Smooth muscle cell (in vitro differentiated cells): ENCODE measurements around the gene SAE1. TPM values are rescaled to one million over a fixed set of nuclear protein-coding genes. Genes with fewer than 3 reads are reported as not detected.

Experiments used
- DNase-seq: peaks from one replicate; lab custom pipeline; 2025; ENCODE audit not compliant: unreplicated experiment; lab: John Stamatoyannopoulos, UW
- H2AFZ ChIP-seq: fragments of 200-600 bp; sonication (generic); 2 replicates; pipeline ENCODE4 v1.6.0; 2016; ENCODE audit warnings: antibody characterized with exemption, low read depth, mild to moderate bottlenecking
- H3F3A ChIP-seq: fragments of 200-600 bp; sonication (generic); 2 replicates; pipeline ENCODE4 v1.6.0; 2017; ENCODE audit warnings: antibody characterized with exemption, low read depth
- H3K27ac ChIP-seq: fragments of 200-600 bp; sonication (generic); 2 replicates; pipeline ENCODE4 v1.5.1; 2016; ENCODE audit warnings: low read depth, mild to moderate bottlenecking
- H3K27me3 ChIP-seq: fragments of 200-600 bp; sonication (generic); 2 replicates; pipeline ENCODE4 v1.6.1; 2016; ENCODE audit warnings: low read depth, mild to moderate bottlenecking
- H3K36me3 ChIP-seq: fragments of 200-600 bp; sonication (generic); 2 replicates; pipeline ENCODE4 v1.5.1; 2016; ENCODE audit warnings: low read depth
- H3K4me1 ChIP-seq: fragments of 200-600 bp; sonication (generic); 2 replicates; pipeline ENCODE4 v1.5.1; 2016; ENCODE audit warnings: low read depth
- H3K4me2 ChIP-seq: fragments of 200-600 bp; sonication (generic); 2 replicates; pipeline ENCODE4 v1.6.0; 2016; ENCODE audit warnings: mild to moderate bottlenecking
- H3K4me3 ChIP-seq: fragments of 200-600 bp; sonication (generic); 2 replicates; pipeline ENCODE4 v1.5.1; 2016; ENCODE audit warnings: mild to moderate bottlenecking
- H3K79me2 ChIP-seq: fragments of 200-600 bp; sonication (generic); 2 replicates; pipeline ENCODE4 v1.6.0; 2016; ENCODE audit warnings: low read depth, mild to moderate bottlenecking
- H3K9ac ChIP-seq: fragments of 200-600 bp; sonication (generic); 2 replicates; pipeline ENCODE4 v1.6.0; 2016; ENCODE audit warnings: low read depth
- H3K9me3 ChIP-seq: fragments of 200-600 bp; sonication (generic); replicated peaks from 2 replicates; pipeline ENCODE4 v1.5.1; 2016; ENCODE audit warnings: low read depth
- H4K20me1 ChIP-seq: fragments of 200-600 bp; sonication (generic); 2 replicates; pipeline ENCODE4 v1.6.0; 2016; ENCODE audit warnings: low read depth
- WGBS: methylation state at CpG from one replicate; pipeline ENCODE4 v1.1.7; 2016; ENCODE audit warnings: low lambda C conversion rate; 5-methylcytosine and 5-hydroxymethylcytosine counted together
- polyA plus RNA-seq: library from polyadenylated mRNA; unstranded; fragments of >200 nt; fragmentation: Nextera tagmentation; extraction: Ambion mirVana; gene quantifications from 2 replicates; pipeline ENCODE4 v1.2.1, GENCODE V29; 2016
- total RNA-seq: library from RNA; depleted of rRNA; stranded (reverse); fragments of >200 nt; gene quantifications from 2 replicates; pipeline ENCODE4 v1.2.3, GENCODE V29; 2014
- TF ChIP-seq, protein P1 (sequence below): fragments of 200-600 bp; sonication (generic); IDR thresholded peaks from 2 replicates; pipeline ENCODE4 v1.5.1; 2017; ENCODE audit warnings: borderline replicate concordance, mild to moderate bottlenecking, antibody characterized with exemption; ENCODE audit not compliant: insufficient read depth, poor library complexity, severe bottlenecking

The SAE1 gene
- total and polyA plus RNA-seq, 2 experiments from 2014 or later = 65.9 to 89.4 TPM

DNA sequence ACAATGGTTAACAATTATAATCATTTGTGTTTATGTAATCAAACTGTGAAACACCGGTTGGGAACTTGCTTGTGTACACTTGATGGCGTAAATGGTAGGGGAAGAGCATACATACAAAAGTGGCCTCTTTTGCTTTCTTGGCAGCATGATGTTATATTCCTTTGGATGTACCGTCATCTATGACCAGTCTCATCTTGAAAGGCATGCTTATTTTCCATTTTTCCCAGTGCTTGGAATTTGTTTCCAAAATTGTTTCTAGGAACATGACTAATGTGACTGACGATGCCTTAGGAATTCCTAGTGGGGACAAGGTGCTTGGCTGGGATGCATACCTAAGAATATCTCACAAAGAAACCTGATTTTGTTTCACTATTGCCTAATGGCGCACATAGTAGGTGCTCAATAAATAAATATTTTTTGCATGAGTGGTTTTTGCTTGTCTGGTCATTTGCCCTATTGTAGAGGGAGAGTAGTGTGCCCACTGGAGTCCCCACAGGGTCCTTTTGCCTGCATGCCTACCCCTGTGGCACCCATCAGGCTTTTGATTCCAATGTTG is 45.5 kb downstream of the SAE1 start:
- DNase-seq = no peak
- no peaks in the 10 kb centered on the region for H3F3A ChIP-seq
- H3K9me3 ChIP-seq = no peaks in the 10 kb centered on the region
- H4K20me1 ChIP-seq = peaks cover 10% of the 10 kb centered on the region
- H3K36me3 ChIP-seq = peaks cover 6% of the 10 kb centered on the region
- no peaks in the 10 kb centered on the region for H3K27me3 ChIP-seq
- TF ChIP-seq, protein P1, sequence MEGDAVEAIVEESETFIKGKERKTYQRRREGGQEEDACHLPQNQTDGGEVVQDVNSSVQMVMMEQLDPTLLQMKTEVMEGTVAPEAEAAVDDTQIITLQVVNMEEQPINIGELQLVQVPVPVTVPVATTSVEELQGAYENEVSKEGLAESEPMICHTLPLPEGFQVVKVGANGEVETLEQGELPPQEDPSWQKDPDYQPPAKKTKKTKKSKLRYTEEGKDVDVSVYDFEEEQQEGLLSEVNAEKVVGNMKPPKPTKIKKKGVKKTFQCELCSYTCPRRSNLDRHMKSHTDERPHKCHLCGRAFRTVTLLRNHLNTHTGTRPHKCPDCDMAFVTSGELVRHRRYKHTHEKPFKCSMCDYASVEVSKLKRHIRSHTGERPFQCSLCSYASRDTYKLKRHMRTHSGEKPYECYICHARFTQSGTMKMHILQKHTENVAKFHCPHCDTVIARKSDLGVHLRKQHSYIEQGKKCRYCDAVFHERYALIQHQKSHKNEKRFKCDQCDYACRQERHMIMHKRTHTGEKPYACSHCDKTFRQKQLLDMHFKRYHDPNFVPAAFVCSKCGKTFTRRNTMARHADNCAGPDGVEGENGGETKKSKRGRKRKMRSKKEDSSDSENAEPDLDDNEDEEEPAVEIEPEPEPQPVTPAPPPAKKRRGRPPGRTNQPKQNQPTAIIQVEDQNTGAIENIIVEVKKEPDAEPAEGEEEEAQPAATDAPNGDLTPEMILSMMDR = no peak
- no peak overlapping the region for H3K4me3 ChIP-seq
- H3K4me2 ChIP-seq = no peak overlapping the region
- H3K4me1 ChIP-seq = no peaks in the 10 kb centered on the region
- H3K27ac ChIP-seq = no peak overlapping the region
- 91% methylated on average over 5 of the region's 5 CpGs for WGBS
- no peak overlapping the region for H3K9ac ChIP-seq
- H2AFZ ChIP-seq = no peak overlapping the region
- H3K79me2 ChIP-seq = peaks cover 5% of the 10 kb centered on the region

DNA sequence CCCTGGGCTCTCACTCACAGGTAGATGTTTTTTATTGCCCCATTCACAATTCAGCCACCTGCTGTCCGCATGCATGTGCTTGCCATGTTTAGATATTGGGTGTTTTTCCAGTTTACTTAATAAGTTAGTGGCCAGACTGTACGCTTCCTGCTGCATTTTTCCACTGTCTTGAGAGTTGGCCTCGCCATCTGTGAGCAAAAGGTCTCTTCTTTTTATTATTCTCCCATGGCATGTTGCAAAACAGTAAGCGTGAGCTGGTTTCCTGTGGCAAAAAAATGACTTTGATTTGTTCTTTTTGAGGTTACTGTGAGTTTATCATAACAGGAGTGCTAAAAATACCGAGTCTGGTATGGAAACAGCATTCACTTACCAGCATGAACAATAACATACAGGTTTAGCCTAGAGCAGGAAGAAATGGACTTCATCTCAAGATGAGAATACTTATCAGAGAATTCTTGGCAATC is 46.0 kb downstream of the SAE1 start:
- H3K4me3 ChIP-seq = no peak overlapping the region
- peaks cover 5% of the 10 kb centered on the region for H3K79me2 ChIP-seq
- H3K9me3 ChIP-seq = no peaks in the 10 kb centered on the region
- TF ChIP-seq, protein P1 = no peak
- H3K4me2 ChIP-seq = no peak overlapping the region
- H3K36me3 ChIP-seq = peaks cover 6% of the 10 kb centered on the region
- no peaks in the 10 kb centered on the region for H3K4me1 ChIP-seq
- H2AFZ ChIP-seq = no peak overlapping the region
- H3K27me3 ChIP-seq = no peaks in the 10 kb centered on the region
- H4K20me1 ChIP-seq = peaks cover 10% of the 10 kb centered on the region
- no peaks in the 10 kb centered on the region for H3F3A ChIP-seq
- 88% methylated on average over 5 of the region's 5 CpGs for WGBS
- H3K9ac ChIP-seq = no peak overlapping the region
- no peak overlapping the region for H3K27ac ChIP-seq
- DNase-seq = no peak

- DNase-seq = no peak
- Histone ChIP-seq H4K20me1 (peaks cover 10% of the 10 kb centered on the region), H3K27me3 (no peaks in the 10 kb centered on the region), H3K4me3 (no peak overlapping the region), H3K4me2 (no peak overlapping the region), H3K36me3 (peaks cover 6% of the 10 kb centered on the region), H3K9me3 (no peaks in the 10 kb centered on the region), H3K79me2 (peaks cover 5% of the 10 kb centered on the region), H3F3A (no peaks in the 10 kb centered on the region), H3K9ac (no peak overlapping the region), H3K27ac (no peak overlapping the region), H3K4me1 (no peaks in the 10 kb centered on the region), H2AFZ (no peak overlapping the region)
- TF ChIP-seq, protein P1 = no peak
- WGBS = 100% methylated on average over 4 of the region's 4 CpGs
These were observed 49.1 kb downstream of the SAE1 start for GRCh38 chr19:47179653-47180310.
